Ascending aorta (tissue), 2 donors: ENCODE results near the gene BRAT1. TPM values are rescaled to one million over a fixed set of nuclear protein-coding genes. Genes with fewer than 3 reads are reported as not detected.

Source experiments
- DNase-seq, 2 donors: peaks; one replicate each; pipeline ENCODE4 v3.0.0-alpha.2; 2019; ENCODE audit warnings: low spot score in 2 of 2
- H3K27ac ChIP-seq, 2 donors: fragments of 200-600 bp; sonication (generic); one replicate each; pipeline ENCODE4 v1.5.1; 2016 to 2017; ENCODE audit warnings: mild to moderate bottlenecking in 1 of 2
- H3K27me3 ChIP-seq: fragments of 200-600 bp; sonication (generic); one replicate; pipeline ENCODE4 v1.5.1; 2017
- H3K36me3 ChIP-seq, 2 donors: fragments of 200-600 bp; sonication (generic); one replicate each; pipeline ENCODE4 v1.5.1; 2016
- H3K4me1 ChIP-seq, 2 donors: fragments of 200-600 bp; sonication (generic); one replicate each; pipeline ENCODE4 v1.5.1; 2016 to 2017; ENCODE audit warnings: mild to moderate bottlenecking in 1 of 2
- H3K4me3 ChIP-seq, 2 donors: fragments of 200-600 bp; sonication (generic); one replicate each; pipeline ENCODE4 v1.5.1; 2016 to 2017; ENCODE audit warnings: mild to moderate bottlenecking in 1 of 2
- H3K9me3 ChIP-seq, 2 donors: fragments of 200-600 bp; sonication (generic); one replicate each; pipeline ENCODE4 v1.5.1; 2016
- CTCF ChIP-seq, 3 experiments: fragments of 200-600 bp in 2 of 3; fragments of 450-650 bp in 1 of 3; sonication (generic) in 2 of 3; IDR thresholded peaks; one replicate each; pipeline ENCODE4 v1.5.1; 2016 to 2019; ENCODE audit warnings: antibody characterized with exemption in 3 of 3, mild to moderate bottlenecking in 1 of 3, moderate library complexity in 1 of 3
- intact Hi-C: fragments of 100-400 bp; cut with DNase I; formaldehyde crosslinking; loops from one replicate; pipeline ENCODE4 v1.15.1; 2023
- total RNA-seq: library from RNA; depleted of rRNA; stranded (reverse); fragments of >200 nt; gene quantifications from one replicate; pipeline ENCODE4 v1.1.0, GENCODE V29; 2016

BRAT1 gene
- total RNA-seq, 1 donor from 2014 or later, result 84.0 TPM

- no peaks in the 10 kb centered on the region for H3K4me1 ChIP-seq
- no peaks in the 10 kb centered on the region for H3K36me3 ChIP-seq
- DNase-seq, result no peak
- no peak overlapping the region for H3K27ac ChIP-seq
- no peak for TF ChIP-seq CTCF (IDR thresholded peaks at IDR 0.05)
- intact Hi-C loops, result no loop called here
- H3K4me3 ChIP-seq, result no peak overlapping the region
- no peaks in the 10 kb centered on the region for H3K9me3 ChIP-seq
- H3K27me3 ChIP-seq, result no peaks in the 10 kb centered on the region
Measured at GRCh38 chr7:2497065-2497464, 58.3 kb downstream of the BRAT1 start.

- Histone ChIP-seq H3K36me3 (no peaks in the 10 kb centered on the region), H3K27me3 (no peaks in the 10 kb centered on the region), H3K4me3 (no peak overlapping the region), H3K27ac (no peak overlapping the region), H3K9me3 (no peaks in the 10 kb centered on the region), H3K4me1 (no peaks in the 10 kb centered on the region)
- intact Hi-C loops, result no loop called here
- no peak for DNase-seq
- TF ChIP-seq CTCF (IDR thresholded peaks at IDR 0.05), result no peak
Measured at GRCh38 chr7:2496375-2496774, 58.9 kb downstream of the BRAT1 start.

- no peak for DNase-seq
- Histone ChIP-seq H3K9me3 (no peaks in the 10 kb centered on the region), H3K27me3 (no peaks in the 10 kb centered on the region), H3K36me3 (no peaks in the 10 kb centered on the region), H3K27ac (no peak overlapping the region), H3K4me1 (no peaks in the 10 kb centered on the region), H3K4me3 (no peak overlapping the region)
- no peak for TF ChIP-seq CTCF (IDR thresholded peaks at IDR 0.05)
- intact Hi-C loops, result no loop called here
Measured at GRCh38 chr7:2495418-2496299, 59.7 kb downstream of the BRAT1 start.

GRCh38 chr7:2494191-2495130 lies 60.9 kb downstream of the BRAT1 start:
- no peak for TF ChIP-seq CTCF (IDR thresholded peaks at IDR 0.05)
- Histone ChIP-seq H3K27ac (no peak overlapping the region), H3K27me3 (no peaks in the 10 kb centered on the region), H3K9me3 (no peaks in the 10 kb centered on the region), H3K36me3 (no peaks in the 10 kb centered on the region), H3K4me3 (no peak overlapping the region), H3K4me1 (peaks cover 0 to 6% of the 10 kb centered on the region in 2 donors)
- intact Hi-C loops, result no loop called here
- no peak for DNase-seq

- no peak for DNase-seq
- intact Hi-C loops, result no loop called here
- no peak overlapping the region for H3K4me3 ChIP-seq
- no peaks in the 10 kb centered on the region for H3K36me3 ChIP-seq
- no peaks in the 10 kb centered on the region for H3K9me3 ChIP-seq
- no peak overlapping the region for H3K27ac ChIP-seq
- TF ChIP-seq CTCF (IDR thresholded peaks at IDR 0.05), result no peak
- peaks cover 4 to 10% of the 10 kb centered on the region in 2 donors for H3K4me1 ChIP-seq
- no peaks in the 10 kb centered on the region for H3K27me3 ChIP-seq
Measured at GRCh38 chr7:2493205-2494164, 61.8 kb downstream of the BRAT1 start.
